Effector memory CD8-positive, alpha-beta T cell (primary cell): ENCODE results near the gene ARHGAP18.

Experiments
- ATAC-seq: fragments of 150-1000 bp; cut with Tn5 transposase; replicated peaks from 2 replicates; pipeline ENCODE4 v1.10.0; 2021; ENCODE audit warnings: mild to moderate bottlenecking, moderate library complexity
- DNase-seq, 3 experiments: peaks; one replicate each; pipeline ENCODE4 v3.0.0; 2021
- H3K27ac Mint-ChIP-seq, 2 donors: one replicate each; pipeline ENCODE4 v1.8.0; 2022; ENCODE audit warnings: mild to moderate bottlenecking in 2 of 2, mixed read lengths in 2 of 2, moderate library complexity in 2 of 2
- H3K27me3 Mint-ChIP-seq, 2 donors: one replicate each; pipeline ENCODE4 v1.8.0; 2022; ENCODE audit warnings: mixed read lengths in 2 of 2
- H3K36me3 Mint-ChIP-seq: one replicate; pipeline ENCODE4 v1.8.0; 2022; ENCODE audit warnings: mild to moderate bottlenecking, moderate library complexity, mixed read lengths; ENCODE audit not compliant: insufficient read depth
- H3K4me1 Mint-ChIP-seq, 2 donors: one replicate each; pipeline ENCODE4 v1.8.0; 2022; ENCODE audit warnings: low read depth in 2 of 2, mixed read lengths in 2 of 2
- H3K4me3 Mint-ChIP-seq, 2 donors: one replicate each; pipeline ENCODE4 v1.8.0; 2022; ENCODE audit warnings: mild to moderate bottlenecking in 2 of 2, mixed read lengths in 2 of 2, moderate library complexity in 2 of 2
- H3K9me3 Mint-ChIP-seq, 2 donors: one replicate each; pipeline ENCODE4 v1.8.0; 2022; ENCODE audit warnings: mixed read lengths in 2 of 2

ARHGAP18 gene

GRCh38 chr6:129679758-129680157 lies 30.2 kb downstream of the ARHGAP18 start:
- Mint-ChIP-seq H3K4me1 (peaks cover 30 to 37% of the 10 kb centered on the region in 2 donors), H3K9me3 (no peaks in the 10 kb centered on the region), H3K27ac (no peak overlapping the region), H3K4me3 (no peak overlapping the region), H3K27me3 (no peaks in the 10 kb centered on the region), H3K36me3 (no peaks in the 10 kb centered on the region)
- DNase-seq (no peak), ATAC-seq (no peak)

- no peaks in the 10 kb centered on the region for H3K27me3 Mint-ChIP-seq
- no peak for DNase-seq
- H3K4me1 Mint-ChIP-seq: peaks cover 26 to 32% of the 10 kb centered on the region in 2 donors
- no peak overlapping the region for H3K27ac Mint-ChIP-seq
- ATAC-seq: no peak
- H3K36me3 Mint-ChIP-seq: no peaks in the 10 kb centered on the region
- H3K4me3 Mint-ChIP-seq: no peak overlapping the region
- H3K9me3 Mint-ChIP-seq: no peaks in the 10 kb centered on the region
These were observed 30.7 kb downstream of the ARHGAP18 start for GRCh38 chr6:129679275-129679674.

- peak overlapping the region in 1 of 2 donors; percentile 81 for H3K27ac Mint-ChIP-seq
- no peaks in the 10 kb centered on the region for H3K27me3 Mint-ChIP-seq
- peak; percentile 27 for ATAC-seq
- H3K36me3 Mint-ChIP-seq: no peaks in the 10 kb centered on the region
- no peaks in the 10 kb centered on the region for H3K9me3 Mint-ChIP-seq
- H3K4me3 Mint-ChIP-seq: no peak overlapping the region
- peaks cover 19 to 26% of the 10 kb centered on the region in 2 donors for H3K4me1 Mint-ChIP-seq
- DNase-seq: no peak
These were observed 31.5 kb downstream of the ARHGAP18 start for GRCh38 chr6:129678463-129678862.

- Mint-ChIP-seq H3K4me3 (no peak overlapping the region), H3K9me3 (no peaks in the 10 kb centered on the region), H3K27me3 (no peaks in the 10 kb centered on the region), H3K27ac (peak overlapping the region in 1 of 2 donors; percentile 81), H3K36me3 (no peaks in the 10 kb centered on the region), H3K4me1 (peaks cover 19 to 30% of the 10 kb centered on the region in 2 donors)
- no peak for ATAC-seq
- DNase-seq: no peak
These were observed 32.2 kb downstream of the ARHGAP18 start for GRCh38 chr6:129677620-129678325.

- no peak for ATAC-seq
- Mint-ChIP-seq H3K27ac (no peak overlapping the region), H3K27me3 (no peaks in the 10 kb centered on the region), H3K36me3 (peaks cover 3% of the 10 kb centered on the region), H3K9me3 (no peaks in the 10 kb centered on the region), H3K4me3 (no peak overlapping the region), H3K4me1 (peaks cover 27 to 34% of the 10 kb centered on the region in 2 donors)
- DNase-seq: no peak
These were observed 34.1 kb downstream of the ARHGAP18 start for GRCh38 chr6:129675669-129676472.

GRCh38 chr6:129673748-129674147 lies 36.2 kb downstream of the ARHGAP18 start:
- ATAC-seq: no peak
- no peaks in the 10 kb centered on the region for H3K9me3 Mint-ChIP-seq
- H3K4me1 Mint-ChIP-seq: peaks cover 23 to 34% of the 10 kb centered on the region in 2 donors
- no peak for DNase-seq
- no peaks in the 10 kb centered on the region for H3K27me3 Mint-ChIP-seq
- peaks cover 3% of the 10 kb centered on the region for H3K36me3 Mint-ChIP-seq
- H3K27ac Mint-ChIP-seq: peak overlapping the region in 1 of 2 donors; percentile 98
- H3K4me3 Mint-ChIP-seq: peak overlapping the region in 1 of 2 donors; percentile 80

- DNase-seq: no peak
- H3K4me1 Mint-ChIP-seq: peaks cover 21 to 31% of the 10 kb centered on the region in 2 donors
- peak overlapping the region; percentile 75 to 80 for H3K4me3 Mint-ChIP-seq
- H3K27me3 Mint-ChIP-seq: no peaks in the 10 kb centered on the region
- H3K36me3 Mint-ChIP-seq: peaks cover 3% of the 10 kb centered on the region
- peak; percentile 52 for ATAC-seq
- H3K9me3 Mint-ChIP-seq: no peaks in the 10 kb centered on the region
- peak overlapping the region; percentile 93 to 98 for H3K27ac Mint-ChIP-seq
These were observed 36.9 kb downstream of the ARHGAP18 start for GRCh38 chr6:129672881-129673631.

- DNase-seq (no peak), ATAC-seq (peak; percentile 32)
- H3K9me3 Mint-ChIP-seq: no peaks in the 10 kb centered on the region
These were observed 37.7 kb downstream of the ARHGAP18 start for GRCh38 chr6:129672341-129672682.

GRCh38 chr6:129671442-129672340 lies 38.3 kb downstream of the ARHGAP18 start:
- peaks cover 18 to 25% of the 10 kb centered on the region in 2 donors for H3K4me1 Mint-ChIP-seq
- ATAC-seq (peak; percentile 95), DNase-seq (peak; percentile 43 to 47 (median 44))
- H3K9me3 Mint-ChIP-seq: no peaks in the 10 kb centered on the region
- peaks cover 3% of the 10 kb centered on the region for H3K36me3 Mint-ChIP-seq
- no peaks in the 10 kb centered on the region for H3K27me3 Mint-ChIP-seq
- peak overlapping the region; percentile 93 to 98 for H3K27ac Mint-ChIP-seq
- H3K4me3 Mint-ChIP-seq: peak overlapping the region; percentile 75 to 80

More at GRCh38 chr6:129672341-129672682, 37.7 kb downstream of the ARHGAP18 start:
- Mint-ChIP-seq H3K36me3 (peaks cover 3% of the 10 kb centered on the region), H3K4me1 (peaks cover 17 to 24% of the 10 kb centered on the region in 2 donors), H3K4me3 (peak overlapping the region; percentile 75 to 80), H3K27ac (peak overlapping the region; percentile 93 to 98), H3K27me3 (no peaks in the 10 kb centered on the region)

- Mint-ChIP-seq H3K9me3 (no peaks in the 10 kb centered on the region), H3K27ac (peak overlapping the region in 1 of 2 donors; percentile 71), H3K4me3 (no peak overlapping the region), H3K27me3 (no peaks in the 10 kb centered on the region), H3K36me3 (peaks cover 3% of the 10 kb centered on the region), H3K4me1 (peaks cover 23 to 31% of the 10 kb centered on the region in 2 donors)
- no peak for ATAC-seq
- no peak for DNase-seq
These were observed 39.3 kb downstream of the ARHGAP18 start for GRCh38 chr6:129670634-129671033.

GRCh38 chr6:129667621-129668020 lies 42.4 kb downstream of the ARHGAP18 start:
- Mint-ChIP-seq H3K9me3 (no peaks in the 10 kb centered on the region), H3K4me3 (no peak overlapping the region), H3K4me1 (peaks cover 19 to 35% of the 10 kb centered on the region in 2 donors), H3K27me3 (no peaks in the 10 kb centered on the region), H3K27ac (no peak overlapping the region), H3K36me3 (peaks cover 3% of the 10 kb centered on the region)
- no peak for DNase-seq
- ATAC-seq: no peak

- Mint-ChIP-seq H3K36me3 (peaks cover 3% of the 10 kb centered on the region), H3K9me3 (no peaks in the 10 kb centered on the region), H3K4me1 (peaks cover 16 to 34% of the 10 kb centered on the region in 2 donors), H3K27ac (no peak overlapping the region), H3K27me3 (no peaks in the 10 kb centered on the region), H3K4me3 (no peak overlapping the region)
- ATAC-seq (no peak), DNase-seq (no peak)
These were observed 42.9 kb downstream of the ARHGAP18 start for GRCh38 chr6:129667034-129667433.
